Measurements from ENCODE around the gene SLC4A2.

Gene SLC4A2

DNA sequence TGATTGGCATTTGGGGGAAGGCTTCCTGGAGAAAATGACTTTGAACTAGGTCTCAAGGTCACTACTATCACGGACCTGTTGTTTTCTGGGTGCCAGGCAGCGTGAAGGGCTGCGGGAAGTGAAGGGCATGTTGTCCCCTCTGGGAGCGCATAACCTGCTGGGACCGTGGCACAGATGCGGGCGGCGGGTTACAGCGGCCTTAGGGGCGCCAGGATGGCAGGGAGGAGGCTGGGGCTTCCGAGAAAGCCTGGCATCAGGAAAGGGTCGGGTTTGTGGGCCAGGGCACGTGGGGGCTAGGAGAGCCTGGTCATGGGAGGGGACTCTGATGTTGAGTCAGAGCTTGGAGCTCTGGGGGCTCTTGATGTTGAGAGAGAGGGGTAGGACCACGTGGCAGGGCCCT is 6.1 kb downstream of the SLC4A2 start:
- TF ChIP-seq, protein P1, sequence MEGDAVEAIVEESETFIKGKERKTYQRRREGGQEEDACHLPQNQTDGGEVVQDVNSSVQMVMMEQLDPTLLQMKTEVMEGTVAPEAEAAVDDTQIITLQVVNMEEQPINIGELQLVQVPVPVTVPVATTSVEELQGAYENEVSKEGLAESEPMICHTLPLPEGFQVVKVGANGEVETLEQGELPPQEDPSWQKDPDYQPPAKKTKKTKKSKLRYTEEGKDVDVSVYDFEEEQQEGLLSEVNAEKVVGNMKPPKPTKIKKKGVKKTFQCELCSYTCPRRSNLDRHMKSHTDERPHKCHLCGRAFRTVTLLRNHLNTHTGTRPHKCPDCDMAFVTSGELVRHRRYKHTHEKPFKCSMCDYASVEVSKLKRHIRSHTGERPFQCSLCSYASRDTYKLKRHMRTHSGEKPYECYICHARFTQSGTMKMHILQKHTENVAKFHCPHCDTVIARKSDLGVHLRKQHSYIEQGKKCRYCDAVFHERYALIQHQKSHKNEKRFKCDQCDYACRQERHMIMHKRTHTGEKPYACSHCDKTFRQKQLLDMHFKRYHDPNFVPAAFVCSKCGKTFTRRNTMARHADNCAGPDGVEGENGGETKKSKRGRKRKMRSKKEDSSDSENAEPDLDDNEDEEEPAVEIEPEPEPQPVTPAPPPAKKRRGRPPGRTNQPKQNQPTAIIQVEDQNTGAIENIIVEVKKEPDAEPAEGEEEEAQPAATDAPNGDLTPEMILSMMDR (IDR thresholded peaks at IDR 0.05; ENCODE audit: low read length, missing control alignments), result no peak
- DNase-seq (ENCODE audit: low read depth), result no peak

DNA sequence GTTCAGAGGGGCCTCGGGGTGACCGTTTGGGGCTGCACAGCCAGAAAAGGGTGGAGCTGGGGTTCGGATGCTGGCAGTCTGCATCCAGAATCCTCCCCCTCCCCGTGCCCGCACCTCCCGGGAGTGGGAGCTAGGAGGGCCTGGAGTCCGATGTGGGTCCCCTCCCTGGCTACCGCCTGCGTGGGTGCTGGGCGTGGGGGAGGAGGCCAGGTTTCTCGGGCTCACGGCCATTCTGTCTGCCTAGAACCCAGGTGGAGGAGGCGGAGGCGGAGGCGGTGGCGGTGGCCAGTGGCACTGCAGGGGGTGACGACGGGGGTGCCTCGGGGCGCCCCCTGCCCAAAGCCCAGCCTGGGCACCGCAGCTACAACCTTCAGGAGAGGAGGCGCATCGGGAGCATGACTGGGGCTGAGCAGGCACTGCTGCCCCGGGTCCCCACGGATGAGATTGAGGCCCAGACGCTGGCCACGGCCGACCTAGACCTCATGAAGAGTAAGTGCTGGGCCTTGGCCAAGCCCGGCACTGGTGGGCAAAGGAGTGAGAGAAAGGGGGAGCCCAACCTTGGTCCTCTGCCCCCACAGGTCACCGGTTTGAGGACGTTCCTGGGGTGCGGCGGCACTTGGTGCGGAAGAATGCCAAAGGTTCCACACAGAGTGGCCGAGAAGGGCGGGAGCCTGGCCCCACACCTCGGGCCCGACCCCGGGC is 7.0 kb downstream of the SLC4A2 start:
- DNase-seq (ENCODE audit: low read depth), result no peak
- TF ChIP-seq, protein P1 (IDR thresholded peaks at IDR 0.05; ENCODE audit: low read length, missing control alignments), result no peak
- no peak overlapping the region for H3K4me3 ChIP-seq (replicated peaks; ENCODE audit: low read depth, low read length)

More for the DNA sequence above, 6.1 kb downstream of the SLC4A2 start:
- H3K4me3 ChIP-seq (replicated peaks; ENCODE audit: low read depth, low read length), result no peak overlapping the region

DNA sequence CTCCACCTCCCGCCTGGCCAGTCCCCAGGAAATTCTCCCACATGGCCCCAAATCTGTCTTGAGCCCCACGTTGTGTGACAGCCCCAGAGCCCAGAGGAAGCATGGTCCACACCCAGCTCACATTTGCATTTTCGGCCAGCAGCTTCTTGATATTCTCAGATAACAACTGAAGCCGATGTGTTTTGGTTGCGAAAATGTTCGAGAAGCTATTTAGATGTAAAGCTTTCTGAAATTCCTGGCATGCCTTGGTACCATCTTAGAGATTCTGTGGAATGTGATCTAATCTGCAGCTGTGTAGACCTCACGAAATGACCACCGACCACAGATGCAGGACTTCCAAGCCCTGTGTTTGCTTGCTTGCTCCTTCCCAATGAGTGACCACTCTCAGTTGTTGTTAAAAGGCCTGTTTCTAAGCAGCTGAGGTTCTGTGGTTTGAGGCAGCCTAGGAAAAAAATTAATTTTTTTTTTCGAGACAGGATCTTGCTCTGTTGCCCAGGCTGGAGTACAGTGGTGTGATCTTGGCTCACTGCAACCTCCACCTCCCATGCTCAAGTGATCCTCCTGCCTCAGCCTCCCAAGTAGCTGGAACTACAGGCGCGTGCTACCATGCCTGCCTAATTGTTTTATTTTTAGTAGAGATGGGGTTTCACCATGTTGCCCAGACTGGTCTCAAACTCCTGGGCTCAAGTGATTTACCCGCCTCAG is 8.8 kb downstream of the SLC4A2 start:
- no peak for DNase-seq (ENCODE audit: low read depth)
- H3K4me3 ChIP-seq (replicated peaks; ENCODE audit: low read depth, low read length), result no peak overlapping the region
- TF ChIP-seq, protein P1 (IDR thresholded peaks at IDR 0.05; ENCODE audit: low read length, missing control alignments), result no peak

DNA sequence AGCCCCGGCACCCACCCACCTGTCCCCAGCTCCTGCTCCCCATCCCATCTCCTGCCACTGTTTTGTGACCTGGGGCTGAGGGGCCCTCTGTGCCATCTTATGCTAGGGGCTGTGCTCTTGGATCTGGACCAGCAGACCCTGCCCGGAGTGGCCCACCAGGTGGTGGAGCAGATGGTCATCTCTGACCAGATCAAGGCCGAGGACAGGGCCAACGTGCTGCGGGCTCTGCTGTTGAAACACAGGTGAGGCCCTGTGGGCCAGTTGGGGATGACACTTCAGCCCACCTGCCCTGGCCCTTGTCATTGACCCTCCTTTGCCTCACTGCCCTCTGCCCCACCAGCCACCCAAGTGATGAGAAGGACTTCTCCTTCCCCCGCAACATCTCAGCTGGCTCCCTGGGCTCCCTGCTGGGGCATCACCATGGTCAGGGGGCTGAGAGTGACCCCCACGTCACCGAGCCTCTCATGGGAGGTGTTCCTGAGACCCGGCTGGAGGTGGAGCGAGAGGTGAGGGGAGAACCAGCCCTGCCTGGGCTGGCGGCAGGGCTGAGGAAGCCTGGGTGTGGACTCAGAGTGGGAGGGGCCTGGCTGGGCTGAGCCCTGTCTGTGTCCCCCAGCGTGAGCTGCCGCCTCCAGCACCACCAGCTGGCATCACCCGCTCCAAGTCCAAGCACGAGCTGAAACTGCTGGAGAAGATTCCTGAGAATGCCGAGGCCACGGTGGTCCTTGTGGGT is 10.6 kb downstream of the SLC4A2 start:
- TF ChIP-seq, protein P1 (IDR thresholded peaks at IDR 0.05; ENCODE audit: low read length, missing control alignments), result no peak

DNA sequence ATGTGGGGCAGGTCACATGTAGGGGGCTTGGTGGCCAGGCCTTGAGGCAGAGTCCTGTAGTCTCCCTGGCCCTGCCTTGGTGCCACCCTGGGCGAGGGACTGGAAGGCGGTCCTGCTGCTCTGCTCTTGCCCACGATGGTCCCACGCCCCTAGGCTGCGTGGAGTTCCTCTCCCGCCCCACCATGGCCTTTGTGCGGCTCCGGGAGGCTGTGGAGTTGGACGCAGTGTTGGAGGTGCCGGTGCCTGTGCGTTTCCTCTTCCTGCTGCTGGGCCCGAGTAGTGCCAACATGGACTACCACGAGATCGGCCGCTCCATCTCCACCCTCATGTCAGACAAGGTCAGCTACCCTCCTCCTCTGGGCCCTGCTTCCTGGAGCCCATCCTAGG is 11.2 kb downstream of the SLC4A2 start:
- H3K4me3 ChIP-seq (replicated peaks; ENCODE audit: low read depth, low read length), result no peak overlapping the region
- TF ChIP-seq, protein P1 (IDR thresholded peaks at IDR 0.05; ENCODE audit: low read length, missing control alignments), result no peak
- DNase-seq (ENCODE audit: low read depth), result no peak

More for the DNA sequence above, 10.6 kb downstream of the SLC4A2 start:
- H3K4me3 ChIP-seq (replicated peaks; ENCODE audit: low read depth, low read length), result no peak overlapping the region
- no peak for DNase-seq (ENCODE audit: low read depth)

DNA sequence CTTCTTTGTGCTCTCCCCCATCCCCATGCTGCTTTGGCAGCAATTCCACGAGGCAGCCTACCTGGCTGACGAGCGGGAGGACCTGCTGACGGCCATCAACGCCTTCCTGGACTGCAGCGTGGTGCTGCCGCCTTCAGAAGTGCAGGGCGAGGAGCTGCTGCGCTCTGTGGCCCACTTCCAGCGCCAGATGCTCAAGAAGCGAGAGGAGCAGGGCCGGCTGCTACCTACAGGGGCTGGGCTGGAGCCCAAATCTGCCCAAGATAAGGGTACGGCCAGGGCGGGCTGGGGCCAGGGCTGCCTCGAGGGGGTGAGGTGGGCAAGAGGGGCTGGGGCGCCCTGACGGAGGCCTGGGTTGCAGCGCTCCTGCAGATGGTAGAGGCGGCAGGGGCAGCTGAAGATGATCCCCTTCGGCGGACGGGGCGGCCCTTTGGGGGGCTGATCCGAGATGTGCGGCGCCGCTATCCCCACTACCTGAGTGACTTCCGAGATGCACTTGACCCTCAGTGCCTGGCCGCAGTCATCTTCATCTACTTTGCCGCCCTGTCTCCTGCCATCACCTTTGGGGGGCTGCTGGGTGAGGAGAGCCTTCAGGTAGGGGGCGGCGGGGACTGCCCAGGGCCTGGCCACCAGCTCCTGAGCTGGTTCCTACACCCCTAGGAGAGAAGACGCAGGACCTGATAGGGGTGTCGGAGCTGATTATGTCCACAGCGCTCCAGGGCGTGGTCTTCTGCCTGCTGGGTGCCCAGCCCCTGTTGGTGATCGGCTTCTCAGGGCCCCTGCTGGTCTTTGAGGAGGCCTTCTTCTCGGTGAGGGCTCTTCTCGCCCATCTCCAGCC is 11.9 kb downstream of the SLC4A2 start:
- DNase-seq (ENCODE audit: low read depth), result no peak
- TF ChIP-seq, protein P1 (IDR thresholded peaks at IDR 0.05; ENCODE audit: low read length, missing control alignments), result no peak
- H3K4me3 ChIP-seq (replicated peaks; ENCODE audit: low read depth, low read length), result no peak overlapping the region
